ENCODE results near the gene BHLHE40. TPM values are rescaled to one million over a fixed set of nuclear protein-coding genes. Genes with fewer than 3 reads are reported as not detected.

Gene BHLHE40
- total and polyA plus RNA-seq, 2 of the 8 experiments (the other 6 are each of a cell fraction or from before 2014, with no cell fraction given) = 1.5 to 2.2 TPM

GRCh38 chr3:4986782-4987537, 7.7 kb downstream of the BHLHE40 start (continued):
- TF ChIP-seq TCF12 (IDR thresholded peaks at IDR 0.05; ENCODE audit: low read depth, low read length) (no peak), BACH1 (IDR thresholded peaks at IDR 0.05; ENCODE audit: low read length) (no peak), SP1 (IDR thresholded peaks at IDR 0.05; ENCODE audit: low read depth, low read length) (no peak), SP2 (IDR thresholded peaks at IDR 0.05; ENCODE audit: low read length) (no peak), KDM4A (IDR thresholded peaks at IDR 0.05; ENCODE audit: low read depth, low read length, severe bottlenecking) (peak; percentile 66), HDAC2 (IDR thresholded peaks at IDR 0.05; ENCODE audit: borderline replicate concordance in 1 of 2, low read depth in 2 of 2, low read length in 2 of 2) (0 out of 4 replicates have a peak, but pooled peaks of 1 of the 2 experiments have one; percentile 44), JUND (IDR thresholded peaks at IDR 0.05; ENCODE audit: low read length) (0 out of 2 replicates have a peak, but pooled peaks have one; percentile 23), TBP (IDR thresholded peaks at IDR 0.05; ENCODE audit: low read depth, low read length) (peak; percentile 36; the same call in 1 of the 2 replicates), CBX8 (IDR thresholded peaks at IDR 0.05; ENCODE audit: borderline replicate concordance, low read depth, low read length) (no peak), CHD2 (IDR thresholded peaks at IDR 0.05; ENCODE audit: low read length) (no peak), CBX5 (IDR thresholded peaks at IDR 0.05; ENCODE audit: low read depth, low read length) (no peak), CHD1 (IDR thresholded peaks at IDR 0.05; ENCODE audit: low read depth, low read length) (no peak), KDM1A (IDR thresholded peaks at IDR 0.05; ENCODE audit: borderline replicate concordance, low read length) (no peak), SAP30 (IDR thresholded peaks at IDR 0.05; ENCODE audit: insufficient read depth, insufficient replicate concordance, low read length) (no peak), EGR1 (IDR thresholded peaks at IDR 0.05; ENCODE audit: borderline replicate concordance, low read depth, low read length) (no peak), TAF1 (IDR thresholded peaks at IDR 0.05; ENCODE audit: low read depth, low read length) (peak; percentile 60; the same call in 1 of the 2 replicates), PHF8 (conservative IDR thresholded peaks at IDR 0.05; ENCODE audit: low read depth, low read length) (no peak), HDAC6 (IDR thresholded peaks at IDR 0.05; ENCODE audit: low read depth, low read length) (no peak)
